Astrocyte of the hippocampus (primary cell): ENCODE data around the gene ZMYM3.

Experiments
- DNase-seq: peaks from one replicate; pipeline ENCODE4 v3.0.0; 2011; ENCODE audit warnings: low read depth, low spot score

Gene ZMYM3

DNA sequence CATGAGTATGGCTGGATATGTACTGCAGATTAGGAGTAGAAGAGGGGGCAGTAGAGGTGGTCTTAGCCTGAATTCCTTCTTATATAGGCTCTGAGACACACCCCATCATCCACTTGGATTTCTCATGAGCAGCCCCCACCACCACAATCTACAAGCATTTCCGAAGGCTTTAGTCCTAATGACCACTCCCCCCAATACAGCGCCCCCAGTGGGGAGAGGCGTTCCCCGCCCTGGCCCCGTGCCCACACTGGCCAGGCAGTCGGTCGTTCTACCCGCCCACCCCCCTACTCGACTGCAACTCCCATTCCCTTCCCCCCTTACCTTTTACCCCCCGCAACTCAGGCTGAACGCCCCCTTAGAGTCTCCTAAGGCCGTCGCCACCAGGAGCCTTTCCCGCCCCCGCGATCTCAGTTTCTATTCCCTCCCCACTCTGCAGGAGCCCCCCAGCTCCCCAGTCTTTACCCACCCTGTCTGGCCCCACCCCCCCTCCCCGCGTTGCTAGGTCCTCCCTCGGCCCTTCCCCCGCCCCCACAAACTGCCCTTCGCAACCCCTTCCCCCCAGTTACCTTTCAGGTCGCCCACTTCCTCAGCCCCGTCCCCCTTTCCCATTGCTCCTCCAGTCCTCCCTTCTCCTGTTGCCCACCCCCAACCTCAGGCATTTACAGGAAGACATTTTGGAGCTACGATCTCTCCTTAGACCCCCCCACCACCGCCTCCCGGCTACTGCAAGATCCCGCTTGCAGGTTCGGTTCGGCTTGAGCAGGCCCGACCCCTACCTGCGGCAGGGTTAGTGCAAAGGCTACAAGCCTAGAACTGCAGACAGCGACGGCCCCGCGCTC lies 468 bp downstream of the ZMYM3 start:
- peak; percentile 56 for DNase-seq

DNA sequence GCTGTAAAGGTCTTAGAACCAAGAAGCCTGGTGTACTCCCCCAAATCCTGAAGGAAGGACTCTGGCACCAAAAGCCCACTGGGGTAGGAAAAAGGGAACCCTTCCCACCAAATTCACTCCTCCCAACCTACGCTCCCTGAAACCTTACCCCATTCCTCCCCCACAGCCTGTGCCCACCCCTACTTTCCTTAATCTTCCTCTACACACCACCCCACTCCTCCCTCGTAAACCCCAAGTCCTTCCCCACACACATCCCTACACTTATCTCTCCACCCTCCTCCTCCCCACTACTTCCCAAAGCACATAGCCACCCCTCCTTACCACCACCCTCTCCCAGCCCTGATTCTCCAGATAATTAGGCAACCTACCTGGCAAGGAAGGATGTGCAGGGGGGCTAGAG lies 1.7 kb downstream of the ZMYM3 start:
- no peak for DNase-seq

DNA sequence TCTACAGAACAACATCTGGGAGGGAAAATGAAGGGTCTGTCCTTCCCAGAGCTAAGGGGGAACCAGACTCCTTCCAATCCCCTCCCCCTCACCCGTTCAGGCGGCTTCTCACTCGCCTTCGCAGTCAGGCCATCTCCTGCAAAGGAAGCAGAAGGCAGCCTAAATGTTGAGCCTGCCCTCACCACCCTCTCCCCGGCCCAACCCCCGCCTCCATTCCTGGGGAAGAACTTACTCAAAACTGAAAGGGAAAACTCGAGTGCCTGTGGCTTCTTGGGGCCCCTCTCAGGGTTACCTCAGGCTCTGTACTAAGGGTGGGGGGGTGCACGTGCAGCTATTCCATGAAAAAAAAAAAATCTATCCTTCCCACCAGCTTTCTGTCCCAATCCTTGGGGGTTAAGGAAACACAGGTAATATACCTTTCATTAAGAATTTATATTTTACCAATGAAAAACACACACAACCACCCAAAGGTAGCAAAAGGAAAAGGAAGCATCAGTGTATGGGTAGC lies 2.4 kb downstream of the ZMYM3 start:
- DNase-seq, result no peak

DNA sequence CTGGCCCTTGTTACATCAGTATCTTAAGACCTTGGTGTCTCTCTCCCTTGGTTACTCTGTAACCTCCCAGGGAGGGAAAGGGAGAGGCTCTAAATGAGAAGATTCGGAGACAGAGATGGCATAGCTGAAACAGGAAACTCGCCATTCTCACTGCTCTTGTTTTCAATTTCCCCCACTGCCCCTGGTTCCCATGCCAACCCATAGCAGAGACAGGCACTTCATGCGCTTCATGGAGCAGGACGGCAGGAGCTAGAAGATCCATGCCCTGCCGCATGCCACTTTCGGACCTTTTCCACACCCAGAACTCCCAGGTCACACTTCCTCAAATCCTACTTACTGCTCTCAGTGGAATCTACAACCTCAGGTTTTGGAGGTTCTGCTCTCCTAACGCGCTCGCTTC lies 3.1 kb downstream of the ZMYM3 start:
- DNase-seq, result no peak

DNA sequence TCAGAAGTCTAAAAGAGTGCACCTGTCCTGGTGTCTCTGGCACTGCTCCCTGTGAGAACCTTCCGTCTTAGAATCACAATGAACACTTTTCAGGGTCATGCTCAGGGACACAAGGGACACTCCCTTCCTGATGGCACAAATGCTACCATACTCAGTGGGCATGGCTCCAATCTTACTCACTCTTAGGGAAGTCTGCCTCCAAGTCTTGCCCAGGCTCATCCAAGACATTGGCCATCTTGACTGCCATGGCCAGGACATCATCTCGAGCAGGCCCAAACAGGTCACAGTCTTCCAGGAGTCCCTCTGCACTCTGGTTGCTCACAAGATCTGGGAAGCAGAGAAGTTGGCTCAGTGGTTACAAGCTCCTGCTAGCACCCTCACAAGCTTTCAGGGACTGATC lies 8.8 kb downstream of the ZMYM3 start:
- DNase-seq, result no peak

DNA sequence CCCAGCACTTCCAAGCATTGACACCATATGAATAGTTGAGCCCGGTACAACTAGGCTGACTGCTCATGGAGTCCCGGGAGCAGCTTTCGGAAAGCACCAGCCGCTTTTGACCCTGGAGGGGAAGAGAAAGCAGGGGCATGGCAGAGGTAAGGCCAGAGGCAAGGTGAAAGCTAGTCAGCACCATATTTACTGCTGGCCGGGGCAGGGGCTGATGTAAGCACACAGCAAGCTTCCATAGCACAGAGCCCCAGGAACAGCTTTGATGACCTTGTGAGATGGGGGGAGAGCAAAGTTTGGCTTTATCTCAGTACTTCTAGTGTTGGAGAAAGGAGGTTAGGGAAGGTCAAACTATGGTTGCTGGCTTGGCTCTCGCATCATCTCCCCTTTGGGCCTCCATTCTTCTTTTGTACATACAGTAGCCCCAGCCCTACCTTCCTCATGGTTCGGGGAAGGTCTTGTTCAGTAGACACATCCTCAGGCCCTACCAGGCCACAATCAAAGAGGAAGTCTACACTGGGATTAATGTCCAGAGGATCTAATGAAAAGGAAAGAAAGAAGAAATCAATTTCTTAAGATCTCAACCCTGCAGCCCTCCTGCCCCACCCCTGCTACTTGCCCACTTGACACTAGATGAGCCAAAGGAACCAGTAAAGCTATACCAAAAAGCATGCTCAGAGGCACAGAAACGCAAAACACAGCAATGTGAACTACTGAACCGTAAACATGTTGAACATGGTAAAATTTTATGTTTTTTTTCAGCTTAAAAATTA lies 9.4 kb downstream of the ZMYM3 start:
- DNase-seq, result no peak

DNA sequence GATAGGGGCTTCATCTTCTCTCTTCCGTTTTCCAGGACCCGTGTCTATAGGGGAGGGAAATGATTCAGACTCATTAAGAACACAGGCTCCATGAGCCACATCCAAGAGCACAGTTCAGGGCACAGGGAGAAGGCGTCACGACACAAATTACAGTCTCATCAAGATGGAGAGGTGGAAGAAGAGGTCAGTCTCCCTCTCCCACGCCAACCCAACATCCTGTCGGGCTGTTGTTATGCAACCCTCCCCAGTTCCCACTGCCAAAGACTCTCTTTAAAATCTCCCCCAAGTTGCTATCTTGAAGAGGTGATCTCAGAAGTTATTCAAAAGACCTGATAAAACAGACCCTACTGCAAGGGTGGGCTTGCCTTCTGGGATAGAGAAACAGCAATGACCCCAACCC lies 12.6 kb downstream of the ZMYM3 start:
- DNase-seq, result no peak

DNA sequence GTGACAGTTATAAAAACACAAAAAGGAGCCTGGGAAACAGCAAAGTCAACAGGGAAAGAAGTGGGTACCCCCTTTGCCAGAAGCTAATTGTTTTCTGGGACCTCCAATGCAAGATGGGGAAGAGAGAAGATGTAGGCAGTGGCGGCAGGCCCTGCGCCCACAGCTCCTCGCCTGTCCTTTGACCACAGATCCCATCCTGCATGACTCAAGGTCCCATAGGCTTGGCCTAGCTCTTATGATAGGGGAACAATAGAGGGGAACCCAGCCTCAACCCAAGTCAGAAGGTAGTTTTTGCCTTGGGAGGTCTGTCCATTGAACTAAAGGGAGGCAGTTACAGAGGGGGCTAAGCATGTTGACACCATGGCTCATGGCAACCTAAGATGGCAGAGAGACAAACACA lies 14.2 kb downstream of the ZMYM3 start:
- DNase-seq, result no peak

DNA sequence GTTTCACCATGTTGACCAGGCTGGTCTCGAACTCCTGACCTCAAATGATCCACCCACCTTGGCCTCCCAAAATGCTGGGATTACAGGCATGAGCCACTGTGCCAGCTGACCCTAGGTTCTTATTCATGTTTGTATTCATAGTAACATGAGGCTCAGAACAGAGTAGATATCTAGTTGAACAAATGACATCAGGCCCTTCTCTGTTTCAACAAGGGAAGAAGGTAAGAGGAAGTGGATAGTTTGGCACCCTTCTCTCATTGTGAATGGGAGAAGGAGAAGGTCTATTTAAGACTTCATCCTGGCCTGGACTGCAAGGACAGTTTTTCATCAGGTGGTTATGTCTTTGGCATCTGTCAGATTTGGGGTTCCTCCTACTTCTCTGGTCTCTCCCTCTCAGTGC lies 17.1 kb downstream of the ZMYM3 start:
- no peak for DNase-seq

DNA sequence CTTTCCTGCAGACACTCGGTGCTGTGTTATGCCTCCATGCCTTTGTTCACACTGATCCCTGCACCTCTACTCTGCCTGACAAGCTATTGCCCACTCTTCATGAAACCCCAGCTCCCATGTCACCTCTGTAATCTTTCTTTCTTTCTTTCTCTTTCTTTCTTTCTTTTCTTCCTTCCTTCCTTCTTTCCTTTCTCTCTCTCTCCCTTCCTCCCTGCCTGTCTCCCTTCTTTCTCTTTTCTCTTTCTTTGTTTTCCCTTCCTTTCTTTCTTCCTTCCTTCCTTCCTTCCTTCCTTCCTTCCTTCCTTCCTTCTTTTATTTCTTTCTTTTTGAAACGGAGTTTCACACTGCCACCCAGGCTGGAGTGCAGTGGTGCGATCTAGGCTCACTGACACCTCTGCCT lies 18.5 kb downstream of the ZMYM3 start:
- no peak for DNase-seq

DNA sequence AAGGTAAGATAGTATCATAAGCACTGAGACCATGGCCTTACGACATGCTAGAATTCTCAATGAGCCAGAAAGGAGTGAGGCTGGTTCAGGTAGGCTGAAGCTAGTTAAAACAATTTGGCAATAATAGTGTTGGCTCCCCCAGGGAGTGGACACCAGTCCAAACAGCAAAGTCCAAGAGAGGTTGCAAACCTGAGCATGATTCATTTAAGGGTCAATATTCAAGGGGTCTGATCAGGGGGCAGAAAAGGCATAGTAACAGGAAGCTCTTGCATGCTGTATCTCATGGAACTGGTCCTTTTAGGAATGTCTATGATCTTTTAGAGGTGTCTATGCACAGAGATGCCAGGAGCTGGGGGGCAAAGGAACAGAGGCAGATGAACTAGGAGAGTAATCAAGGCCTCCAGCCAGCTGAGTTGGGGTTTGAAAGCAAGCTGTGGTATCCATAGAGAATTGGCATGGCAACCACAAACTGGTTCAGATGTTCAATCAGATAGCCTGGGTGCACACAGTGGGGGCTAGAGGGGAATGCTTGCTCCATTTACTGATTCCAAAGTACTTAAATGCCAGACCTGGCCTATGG lies 25.8 kb downstream of the ZMYM3 start:
- DNase-seq, result no peak

DNA sequence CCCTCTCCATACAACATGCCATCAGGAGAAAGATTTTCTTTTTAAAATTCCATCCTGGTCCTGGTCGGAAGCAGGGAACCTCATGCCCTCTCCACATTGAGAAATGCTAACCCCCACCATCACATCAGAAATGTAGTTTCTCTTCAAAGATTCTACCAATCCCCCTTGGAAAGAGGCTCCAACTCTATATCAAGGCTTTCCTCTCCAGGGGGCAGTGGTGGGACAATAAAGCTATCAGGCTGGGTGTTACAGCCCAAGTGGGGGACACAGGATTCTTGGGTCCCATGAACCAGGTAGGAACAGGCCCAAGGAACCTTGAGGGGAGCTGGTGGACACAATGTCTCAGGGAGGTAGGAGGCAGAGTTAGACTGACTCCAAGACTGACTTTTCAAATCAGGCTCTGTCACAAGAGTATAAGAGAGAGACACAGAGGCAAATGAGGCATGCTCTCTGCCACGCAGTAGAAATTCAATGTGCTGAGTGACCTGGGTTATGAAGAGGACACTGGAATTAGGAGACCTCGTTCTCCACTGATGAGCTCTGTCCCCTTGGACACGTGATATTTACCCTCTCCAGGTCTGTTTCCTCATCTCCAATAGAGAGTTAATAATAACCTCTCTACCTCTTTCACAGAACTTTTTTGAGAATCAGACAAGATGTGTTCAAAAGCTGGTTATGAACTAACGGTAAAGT lies 26.4 kb downstream of the ZMYM3 start:
- no peak for DNase-seq

DNA sequence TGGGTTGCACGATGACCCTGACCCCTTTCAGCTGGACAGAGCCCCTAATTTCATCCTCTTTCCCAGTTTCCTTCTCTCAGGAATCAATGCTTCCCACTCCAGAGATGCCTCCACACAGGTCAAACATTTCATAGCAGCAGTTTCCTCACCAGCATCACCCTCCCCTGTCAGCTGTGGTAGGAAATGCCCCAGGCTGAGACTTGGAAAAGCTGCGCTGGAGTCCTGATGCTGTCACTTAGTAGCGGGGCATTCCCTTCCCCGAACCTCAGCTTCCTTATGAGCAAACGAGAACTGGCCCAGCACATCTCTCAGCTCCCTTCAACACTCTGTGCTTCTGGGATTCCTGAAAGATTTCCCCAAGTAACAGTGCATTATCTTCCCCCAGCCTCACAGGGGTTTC lies 28.3 kb downstream of the ZMYM3 start:
- DNase-seq, result no peak

DNA sequence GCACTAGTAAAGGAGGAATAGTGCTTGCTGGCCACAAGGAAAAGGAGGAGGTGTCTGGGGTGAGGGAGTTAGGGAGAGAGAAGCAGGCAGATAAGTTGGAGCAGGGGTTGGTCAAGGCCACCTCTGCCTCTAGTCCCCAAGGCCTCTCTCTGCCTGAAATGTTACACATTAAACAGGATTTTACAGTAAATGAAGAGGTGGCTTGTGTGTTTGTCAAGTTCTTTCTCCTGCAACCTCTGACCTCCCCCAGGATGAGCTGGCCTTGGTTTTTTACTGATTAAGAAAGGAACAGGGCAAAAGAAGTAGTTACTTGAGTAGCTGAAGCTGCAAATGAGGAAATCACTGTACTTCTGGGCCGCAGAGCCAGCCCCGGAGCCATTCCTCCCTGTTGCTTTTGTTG lies 28.9 kb downstream of the ZMYM3 start:
- no peak for DNase-seq

DNA sequence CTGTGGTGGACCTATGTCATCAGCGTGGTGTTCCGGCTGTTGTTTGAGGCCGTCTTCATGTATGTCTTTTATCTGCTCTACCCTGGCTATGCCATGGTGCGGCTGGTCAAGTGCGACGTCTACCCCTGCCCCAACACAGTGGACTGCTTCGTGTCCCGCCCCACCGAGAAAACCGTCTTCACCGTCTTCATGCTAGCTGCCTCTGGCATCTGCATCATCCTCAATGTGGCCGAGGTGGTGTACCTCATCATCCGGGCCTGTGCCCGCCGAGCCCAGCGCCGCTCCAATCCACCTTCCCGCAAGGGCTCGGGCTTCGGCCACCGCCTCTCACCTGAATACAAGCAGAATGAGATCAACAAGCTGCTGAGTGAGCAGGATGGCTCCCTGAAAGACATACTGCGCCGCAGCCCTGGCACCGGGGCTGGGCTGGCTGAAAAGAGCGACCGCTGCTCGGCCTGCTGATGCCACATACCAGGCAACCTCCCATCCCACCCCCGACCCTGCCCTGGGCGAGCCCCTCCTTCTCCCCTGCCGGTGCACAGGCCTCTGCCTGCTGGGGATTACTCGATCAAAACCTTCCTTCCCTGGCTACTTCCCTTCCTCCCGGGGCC lies 29.7 kb downstream of the ZMYM3 start:
- DNase-seq, result no peak

DNA sequence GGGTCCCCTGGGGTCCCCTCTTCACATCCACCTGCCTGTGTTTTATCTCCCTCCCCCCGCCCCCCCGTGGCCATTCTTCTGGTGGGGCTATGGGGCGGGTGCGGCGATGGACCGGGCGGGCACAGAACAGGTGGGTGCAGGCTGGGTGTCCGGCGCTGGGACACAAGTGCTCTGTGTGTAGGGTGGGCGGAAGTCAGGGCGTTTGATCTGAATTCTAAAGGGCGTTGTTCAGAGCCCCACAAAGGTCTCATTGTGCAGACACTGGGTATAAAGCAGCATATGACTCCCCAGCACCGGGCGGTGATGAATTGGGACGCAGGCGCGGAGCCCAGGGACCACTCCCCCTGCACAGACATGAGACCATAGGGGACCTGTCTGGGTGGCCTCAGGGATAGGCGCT lies 31.0 kb downstream of the ZMYM3 start, which contains the start of gene GJB1:
GJB1 (plus strand) TSS at position 296 of the 400 bp plus-strand sequence. CDS start 484 bp downstream, outside the sequence.
- no peak for DNase-seq

DNA sequence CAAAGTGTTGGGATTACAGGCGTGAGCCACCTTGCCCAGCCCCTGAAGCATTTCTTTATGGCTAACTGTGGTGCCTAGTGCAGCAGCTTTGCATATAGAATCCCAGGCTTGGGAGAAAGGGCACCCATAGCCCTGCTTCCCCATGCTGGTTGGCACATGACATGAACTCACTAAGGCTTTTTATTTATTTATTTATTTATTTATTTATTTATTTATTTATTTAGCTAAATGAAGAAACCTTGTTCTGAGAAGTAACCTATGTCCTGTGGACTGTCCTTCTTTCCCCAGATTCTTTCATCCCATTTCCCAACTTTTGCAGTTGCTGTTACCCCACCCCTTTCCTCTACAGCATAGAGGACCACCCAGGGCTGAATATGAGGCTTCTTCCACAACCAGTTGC lies 32.8 kb downstream of the ZMYM3 start:
- DNase-seq, result no peak

DNA sequence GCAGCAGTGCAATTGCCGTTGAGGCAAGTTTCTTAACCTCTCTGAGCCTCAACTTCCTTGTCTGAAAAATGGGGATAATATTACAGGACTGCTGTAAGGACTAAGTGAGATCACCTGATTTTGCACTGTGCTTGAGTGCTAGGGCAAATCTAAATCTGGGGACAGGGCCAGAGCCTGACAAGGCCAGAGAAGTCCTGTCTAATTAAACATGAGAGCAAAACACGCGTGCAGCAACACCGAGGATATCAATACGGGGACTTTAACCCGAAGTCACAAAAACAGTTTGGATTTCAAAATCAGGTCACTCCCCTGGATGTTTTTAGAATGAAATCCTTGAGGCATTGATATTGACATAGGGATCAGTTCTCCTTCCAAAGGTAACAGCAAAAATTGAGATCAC lies 36.6 kb downstream of the ZMYM3 start:
- no peak for DNase-seq

DNA sequence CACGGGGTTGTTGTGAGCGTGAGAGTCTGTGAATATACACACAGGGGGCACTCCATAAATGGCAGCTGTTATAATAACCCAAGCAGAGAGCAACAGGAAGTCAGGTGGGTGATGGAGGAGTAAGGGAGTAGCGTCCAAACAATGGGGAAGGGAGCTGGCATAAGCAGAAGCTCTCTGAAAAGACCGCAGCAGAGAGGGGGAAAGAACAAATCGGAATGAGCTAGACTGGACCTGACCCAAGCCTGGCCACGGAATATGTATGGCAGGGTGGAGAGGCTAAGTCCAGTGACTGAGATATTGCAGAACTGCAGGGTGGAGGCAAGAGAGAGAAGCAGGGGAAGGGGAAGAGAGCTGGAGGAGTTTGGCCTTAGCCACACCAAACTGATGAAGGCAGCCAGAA lies 37.5 kb downstream of the ZMYM3 start:
- DNase-seq, result no peak

DNA sequence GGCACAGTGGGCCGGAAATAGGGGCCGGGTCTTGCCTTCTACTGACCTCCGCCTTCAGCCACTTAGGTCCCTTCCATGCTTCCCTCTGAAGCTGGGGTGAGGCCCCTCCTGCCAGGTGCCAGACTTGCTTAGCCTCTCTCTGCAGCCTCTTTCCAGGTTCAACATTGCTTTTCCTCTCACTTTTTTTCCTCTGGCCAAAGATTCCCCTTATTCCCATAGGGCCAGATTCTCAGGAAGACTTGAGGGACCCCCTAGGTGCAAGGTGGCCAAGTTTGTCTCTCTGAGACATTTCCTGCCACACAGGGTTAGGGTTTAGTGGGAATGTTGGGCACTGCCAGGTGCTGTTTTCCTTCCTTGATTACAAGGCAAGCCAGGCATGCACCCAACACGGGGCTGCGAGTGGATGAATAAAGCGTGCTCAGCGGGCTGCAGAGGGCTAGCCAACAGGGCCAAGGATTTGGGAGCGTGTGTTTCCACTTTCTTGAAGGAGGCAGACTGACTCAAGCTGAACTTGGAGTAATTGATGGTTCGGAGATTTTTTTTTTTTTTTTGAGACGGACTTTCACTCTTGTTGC lies 38.5 kb downstream of the ZMYM3 start:
- DNase-seq, result no peak
